Measurements from ENCODE around the gene PGLYRP1. TPM values are rescaled to one million over a fixed set of nuclear protein-coding genes. Genes with fewer than 3 reads are reported as not detected.

Gene PGLYRP1
- polyA plus RNA-seq, 3 donors: 0.36 to 0.39 (median 0.37) TPM

GRCh38 chr19:46043519-46043918 lies 20.7 kb upstream of the PGLYRP1 start:
- Histone ChIP-seq H3K27ac (ENCODE audit: low read depth in 1 of 2, low read length in 2 of 2) (no peak overlapping the region), H3K4me3 (replicated peaks in 1 of 3; ENCODE audit: low read depth in 2 of 3, low read length in 3 of 3) (no peak overlapping the region), H2AFZ (ENCODE audit: insufficient read depth, low read depth, low read length, poor library complexity, severe bottlenecking) (no peak overlapping the region), H3K36me3 (replicated peaks in 1 of 2; ENCODE audit: control insufficient read depth in 1 of 2, insufficient read depth in 2 of 2, low read length in 2 of 2) (no peaks in the 10 kb centered on the region), H3K4me2 (replicated peaks; ENCODE audit: extremely low read depth, low read length, poor library complexity, severe bottlenecking) (no peak overlapping the region), H4K20me1 (ENCODE audit: insufficient read depth, low read length) (no peaks in the 10 kb centered on the region), H3K79me2 (ENCODE audit: insufficient read depth, low read length) (no peaks in the 10 kb centered on the region), H3K4me1 (ENCODE audit: control insufficient read depth in 1 of 2, insufficient read depth in 2 of 2, low read length in 2 of 2) (no peaks in the 10 kb centered on the region), H3K9ac (ENCODE audit: insufficient read depth, low read length, poor library complexity, severe bottlenecking) (no peak overlapping the region), H3K27me3 (ENCODE audit: control insufficient read depth in 2 of 2, insufficient read depth in 2 of 2, low read length in 2 of 2) (peaks cover 4 to 31% of the 10 kb centered on the region in 2 donors), H3K9me3 (replicated peaks in 1 of 2; ENCODE audit: control insufficient read depth in 1 of 2, insufficient read depth in 1 of 2, low read length in 2 of 2) (no peaks in the 10 kb centered on the region)
- DNase-seq: no peak
- Mint-ChIP-seq H3K27me3 (ENCODE audit: low read depth in 3 of 3) (peaks cover 32 to 62% (median 35%) of the 10 kb centered on the region in 3 donors), H3K27ac (no peak overlapping the region), H3K36me3 (no peaks in the 10 kb centered on the region), H3K9me3 (peaks cover 0 to 6% (median 1%) of the 10 kb centered on the region in 7 donors), H3K4me3 (no peak overlapping the region), H3K4me1 (no peaks in the 10 kb centered on the region)
- TF ChIP-seq CTCF (IDR thresholded peaks at IDR 0.05): no peak
- WGBS (ENCODE audit: insufficient coverage): 80% methylated on average over 1 of the region's 1 CpG
- intact Hi-C loops (cut with micrococcal nuclease): no loop called here

GRCh38 chr19:46042252-46042883 lies 19.5 kb upstream of the PGLYRP1 start:
- H3K9ac ChIP-seq (ENCODE audit: insufficient read depth, low read length, poor library complexity, severe bottlenecking): no peak overlapping the region
- no peak overlapping the region for H2AFZ ChIP-seq (ENCODE audit: insufficient read depth, low read depth, low read length, poor library complexity, severe bottlenecking)
- H3K4me3 ChIP-seq (replicated peaks in 1 of 3; ENCODE audit: low read depth in 2 of 3, low read length in 3 of 3): no peak overlapping the region
- H3K4me1 Mint-ChIP-seq: no peaks in the 10 kb centered on the region
- H4K20me1 ChIP-seq (ENCODE audit: insufficient read depth, low read length): no peaks in the 10 kb centered on the region
- H3K4me3 Mint-ChIP-seq: no peak overlapping the region
- H3K9me3 ChIP-seq (replicated peaks in 1 of 2; ENCODE audit: control insufficient read depth in 1 of 2, insufficient read depth in 1 of 2, low read length in 2 of 2): no peaks in the 10 kb centered on the region
- no peak overlapping the region for H3K4me2 ChIP-seq (replicated peaks; ENCODE audit: extremely low read depth, low read length, poor library complexity, severe bottlenecking)
- no CpG with 5 or more reads among the region's 5 CpGs for WGBS (ENCODE audit: insufficient coverage)
- H3K27ac ChIP-seq (ENCODE audit: low read depth in 1 of 2, low read length in 2 of 2): no peak overlapping the region
- H3K9me3 Mint-ChIP-seq: peaks cover 0 to 5% (median 1%) of the 10 kb centered on the region in 7 donors
- no peak overlapping the region for H3K27ac Mint-ChIP-seq
- no peaks in the 10 kb centered on the region for H3K36me3 ChIP-seq (replicated peaks in 1 of 2; ENCODE audit: control insufficient read depth in 1 of 2, insufficient read depth in 2 of 2, low read length in 2 of 2)
- no peaks in the 10 kb centered on the region for H3K4me1 ChIP-seq (ENCODE audit: control insufficient read depth in 1 of 2, insufficient read depth in 2 of 2, low read length in 2 of 2)
- peaks cover 29 to 54% (median 29%) of the 10 kb centered on the region in 3 donors for H3K27me3 Mint-ChIP-seq (ENCODE audit: low read depth in 3 of 3)
- DNase-seq: no peak
- intact Hi-C loops (cut with micrococcal nuclease): no loop called here
- no peaks in the 10 kb centered on the region for H3K36me3 Mint-ChIP-seq
- peaks cover 4 to 28% of the 10 kb centered on the region in 2 donors for H3K27me3 ChIP-seq (ENCODE audit: control insufficient read depth in 2 of 2, insufficient read depth in 2 of 2, low read length in 2 of 2)
- no peaks in the 10 kb centered on the region for H3K79me2 ChIP-seq (ENCODE audit: insufficient read depth, low read length)
- no peak for TF ChIP-seq CTCF (IDR thresholded peaks at IDR 0.05)

Data from CD14-positive monocyte (primary cell).